PFSK-1 (cell line): ENCODE results near the gene TPCN1.

Experiments
- FOXP2 ChIP-seq: optimal IDR thresholded peaks from 2 replicates; pipeline ENCODE3; 2011; ENCODE audit warnings: borderline replicate concordance, control low read depth, inconsistent platforms; ENCODE audit not compliant: insufficient read depth; ENCODE audit errors: extremely low read length, extremely low read depth
- POLR2AphosphoS5 ChIP-seq: IDR thresholded peaks from 2 replicates; pipeline ENCODE4 v1.6.1; 2012; ENCODE audit warnings: low read depth, mild to moderate bottlenecking, control low read depth, low read length, moderate library complexity
- SIN3A ChIP-seq: IDR thresholded peaks from 2 replicates; pipeline ENCODE4 v1.6.1; 2012; ENCODE audit warnings: mild to moderate bottlenecking, low read length, moderate library complexity, borderline replicate concordance; ENCODE audit not compliant: insufficient read depth
- TAF1 ChIP-seq: IDR thresholded peaks from 2 replicates; pipeline ENCODE4 v1.6.1; 2012; ENCODE audit warnings: low read length, control low read depth, borderline replicate concordance; ENCODE audit not compliant: insufficient read depth
- TF ChIP-seq, protein P1 (sequence below), 2 experiments: IDR thresholded peaks; 2 replicates each; pipeline versions ENCODE4 v1.6.1 to v1.8.0; 2011 to 2012; ENCODE audit warnings: low read depth in 2 of 2, low read length in 2 of 2, control low read depth in 1 of 2, inconsistent platforms in 1 of 2, mild to moderate bottlenecking in 1 of 2, moderate library complexity in 1 of 2; ENCODE audit not compliant: insufficient read depth in 1 of 2

The TPCN1 gene

DNA sequence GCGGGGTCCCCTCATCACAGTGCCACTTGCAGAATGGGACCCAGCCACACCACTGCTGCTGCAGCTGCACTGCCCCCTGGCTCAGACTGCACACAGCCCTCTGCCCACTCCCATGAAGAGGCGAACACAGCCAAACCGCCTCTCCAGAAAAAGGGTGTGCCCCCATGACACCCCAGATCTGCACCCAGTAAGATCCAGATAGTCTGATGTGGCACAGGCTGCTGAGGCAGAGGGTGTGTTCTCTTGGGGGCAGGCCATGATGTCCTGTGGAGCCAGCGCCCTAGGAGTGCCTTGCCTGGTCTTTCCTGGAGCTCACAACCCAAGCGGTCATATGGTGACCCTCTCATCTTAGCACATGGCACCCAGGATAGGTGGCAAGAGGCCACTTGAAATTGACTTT is 69.2 kb downstream of the TPCN1 start:
- TF ChIP-seq SIN3A (no peak), TAF1 (no peak), FOXP2 (no peak), POLR2AphosphoS5 (no peak)
- TF ChIP-seq, protein P1, sequence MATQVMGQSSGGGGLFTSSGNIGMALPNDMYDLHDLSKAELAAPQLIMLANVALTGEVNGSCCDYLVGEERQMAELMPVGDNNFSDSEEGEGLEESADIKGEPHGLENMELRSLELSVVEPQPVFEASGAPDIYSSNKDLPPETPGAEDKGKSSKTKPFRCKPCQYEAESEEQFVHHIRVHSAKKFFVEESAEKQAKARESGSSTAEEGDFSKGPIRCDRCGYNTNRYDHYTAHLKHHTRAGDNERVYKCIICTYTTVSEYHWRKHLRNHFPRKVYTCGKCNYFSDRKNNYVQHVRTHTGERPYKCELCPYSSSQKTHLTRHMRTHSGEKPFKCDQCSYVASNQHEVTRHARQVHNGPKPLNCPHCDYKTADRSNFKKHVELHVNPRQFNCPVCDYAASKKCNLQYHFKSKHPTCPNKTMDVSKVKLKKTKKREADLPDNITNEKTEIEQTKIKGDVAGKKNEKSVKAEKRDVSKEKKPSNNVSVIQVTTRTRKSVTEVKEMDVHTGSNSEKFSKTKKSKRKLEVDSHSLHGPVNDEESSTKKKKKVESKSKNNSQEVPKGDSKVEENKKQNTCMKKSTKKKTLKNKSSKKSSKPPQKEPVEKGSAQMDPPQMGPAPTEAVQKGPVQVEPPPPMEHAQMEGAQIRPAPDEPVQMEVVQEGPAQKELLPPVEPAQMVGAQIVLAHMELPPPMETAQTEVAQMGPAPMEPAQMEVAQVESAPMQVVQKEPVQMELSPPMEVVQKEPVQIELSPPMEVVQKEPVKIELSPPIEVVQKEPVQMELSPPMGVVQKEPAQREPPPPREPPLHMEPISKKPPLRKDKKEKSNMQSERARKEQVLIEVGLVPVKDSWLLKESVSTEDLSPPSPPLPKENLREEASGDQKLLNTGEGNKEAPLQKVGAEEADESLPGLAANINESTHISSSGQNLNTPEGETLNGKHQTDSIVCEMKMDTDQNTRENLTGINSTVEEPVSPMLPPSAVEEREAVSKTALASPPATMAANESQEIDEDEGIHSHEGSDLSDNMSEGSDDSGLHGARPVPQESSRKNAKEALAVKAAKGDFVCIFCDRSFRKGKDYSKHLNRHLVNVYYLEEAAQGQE (IDR thresholded peaks at IDR 0.05; ENCODE audit: insufficient read depth in 1 of 2, low read depth in 2 of 2, low read length in 2 of 2): no peak

DNA sequence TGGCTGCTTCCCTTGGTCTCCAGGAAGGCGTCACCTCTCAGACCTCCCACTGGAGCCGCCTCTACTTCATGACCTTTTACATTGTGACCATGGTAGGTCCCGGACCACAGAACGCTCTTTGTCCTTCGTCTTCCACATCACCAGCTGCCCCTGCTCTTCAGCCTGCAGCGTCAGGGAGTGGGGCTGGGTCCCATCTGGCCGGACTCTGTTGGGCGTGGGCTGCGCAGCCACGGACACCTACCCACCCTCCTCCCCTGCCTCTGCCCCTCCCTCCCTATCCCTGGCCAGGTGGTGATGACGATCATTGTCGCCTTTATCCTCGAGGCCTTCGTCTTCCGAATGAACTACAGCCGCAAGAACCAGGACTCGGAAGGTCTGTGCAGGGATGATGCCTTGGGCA is 70.3 kb downstream of the TPCN1 start:
- TF ChIP-seq, protein P1 (IDR thresholded peaks at IDR 0.05; ENCODE audit: insufficient read depth in 1 of 2, low read depth in 2 of 2, low read length in 2 of 2): no peak
- no peak for TF ChIP-seq POLR2AphosphoS5
- TF ChIP-seq FOXP2: no peak
- TF ChIP-seq SIN3A: no peak
- TF ChIP-seq TAF1: no peak

DNA sequence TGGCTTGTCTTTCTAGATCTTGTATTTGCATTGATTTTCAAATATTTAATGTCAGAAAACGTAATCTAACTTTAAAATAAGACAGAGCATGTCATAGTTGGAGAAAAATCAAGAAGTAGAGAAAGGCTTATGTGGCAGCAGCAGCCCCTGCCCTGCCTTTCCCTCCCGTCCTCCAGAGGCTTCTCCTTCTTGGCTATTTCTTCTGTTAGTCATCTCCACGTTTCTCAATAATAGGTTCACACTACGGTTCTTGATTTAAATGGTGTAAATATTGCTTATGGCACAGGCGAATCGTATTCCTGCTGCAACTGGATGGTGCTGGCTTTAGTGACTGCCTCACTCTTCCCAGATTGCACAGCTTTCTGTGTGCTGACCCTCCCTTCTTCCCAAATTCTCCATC is 70.8 kb downstream of the TPCN1 start:
- TF ChIP-seq, protein P1 (IDR thresholded peaks at IDR 0.05; ENCODE audit: insufficient read depth in 1 of 2, low read depth in 2 of 2, low read length in 2 of 2): no peak
- TF ChIP-seq TAF1 (no peak), POLR2AphosphoS5 (no peak), SIN3A (no peak), FOXP2 (no peak)

DNA sequence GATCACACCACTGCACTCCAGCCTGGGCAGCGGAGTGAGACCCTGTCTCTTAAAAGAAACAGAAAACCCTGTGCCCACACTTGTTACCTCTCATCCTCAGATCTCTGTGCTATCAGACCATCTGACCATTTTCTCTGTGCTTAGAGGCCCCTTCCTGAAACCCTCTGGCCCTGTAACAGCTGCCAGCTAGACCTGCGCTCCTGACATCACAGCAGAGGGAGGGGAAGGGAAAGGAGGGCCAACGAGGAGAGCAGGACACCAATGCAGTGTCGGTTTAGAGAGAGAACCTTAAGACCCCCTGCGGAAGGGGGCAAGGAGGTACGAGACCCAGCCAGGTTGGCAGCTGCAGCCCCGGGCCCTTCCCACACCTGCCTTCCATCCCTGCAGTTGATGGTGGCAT is 71.3 kb downstream of the TPCN1 start:
- no peak for TF ChIP-seq TAF1
- no peak for TF ChIP-seq POLR2AphosphoS5
- no peak for TF ChIP-seq FOXP2
- TF ChIP-seq, protein P1 (IDR thresholded peaks at IDR 0.05; ENCODE audit: insufficient read depth in 1 of 2, low read depth in 2 of 2, low read length in 2 of 2): no peak
- TF ChIP-seq SIN3A: no peak

DNA sequence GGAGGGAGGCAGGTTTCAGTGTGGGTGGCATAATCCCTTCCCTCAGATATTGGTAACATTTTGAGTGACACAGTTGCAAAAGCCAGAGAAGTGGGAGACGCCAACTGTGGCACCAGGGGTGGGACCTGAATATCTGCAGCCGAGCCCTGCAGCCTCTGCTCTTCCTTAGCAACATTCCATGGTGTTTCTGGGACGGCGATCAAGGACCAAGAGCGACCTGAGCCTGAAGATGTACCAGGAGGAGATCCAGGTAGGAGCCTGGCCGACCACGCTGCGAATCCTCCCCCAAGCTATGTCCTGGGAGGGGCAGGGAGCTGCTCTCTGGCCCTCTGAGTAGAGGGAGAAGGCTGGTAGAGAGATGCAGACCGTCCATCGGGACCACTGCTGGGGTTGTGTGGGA is 71.8 kb downstream of the TPCN1 start:
- TF ChIP-seq TAF1: no peak
